GM23338 (cell line): ENCODE data around the gene PTPRR.

ENCODE experiments used
- CREB1 ChIP-seq: fragments of 250-450 bp; sonication (Bioruptor Pico); IDR thresholded peaks from 2 replicates; pipeline ENCODE4 v1.5.0; 2020; ENCODE audit warnings: low read depth, mild to moderate bottlenecking, moderate library complexity
- CTCF ChIP-seq, 2 experiments: fragments of 200-600 bp in 1 of 2; sonication (generic) in 1 of 2; conservative IDR thresholded peaks; 2 replicates each; pipeline versions ENCODE4 v1.5.1 to v1.6.1; 2016 to 2017; ENCODE audit warnings: antibody characterized with exemption in 2 of 2, low read depth in 2 of 2, mild to moderate bottlenecking in 2 of 2, moderate library complexity in 1 of 2
- ETS1 ChIP-seq: IDR thresholded peaks from 2 replicates; pipeline ENCODE4 v1.6.1; 2016; ENCODE audit warnings: antibody characterized with exemption
- EZH2 ChIP-seq: fragments of 200-600 bp; sonication (generic); IDR thresholded peaks from one replicate; pipeline ENCODE4 v1.8.0; 2017; ENCODE audit warnings: antibody characterized with exemption, mild to moderate bottlenecking, low read depth; ENCODE audit not compliant: unreplicated experiment
- EZH2phosphoT487 ChIP-seq: fragments of 200-600 bp; sonication (generic); IDR thresholded peaks from one replicate; pipeline ENCODE4 v1.8.1; 2018; ENCODE audit warnings: antibody characterized with exemption; ENCODE audit not compliant: unreplicated experiment
- JUNB ChIP-seq: IDR thresholded peaks from one replicate; pipeline ENCODE4 v1.6.1; 2016; ENCODE audit warnings: antibody characterized with exemption; ENCODE audit not compliant: unreplicated experiment
- NANOG ChIP-seq: IDR thresholded peaks from 2 replicates; pipeline ENCODE4 v1.6.1; 2016; ENCODE audit warnings: antibody characterized with exemption, borderline replicate concordance
- POLR2AphosphoS5 ChIP-seq: IDR thresholded peaks from 2 replicates; pipeline ENCODE4 v1.6.1; 2016; ENCODE audit warnings: antibody characterized with exemption, low read depth
- REST ChIP-seq: IDR thresholded peaks from one replicate; pipeline ENCODE4 v1.6.1; 2018; ENCODE audit warnings: antibody characterized with exemption; ENCODE audit not compliant: unreplicated experiment
- STAT1 ChIP-seq: IDR thresholded peaks from one replicate; pipeline ENCODE4 v1.6.1; 2016; ENCODE audit warnings: antibody characterized with exemption; ENCODE audit not compliant: unreplicated experiment
- ZNF114 ChIP-seq: fragments of 250-450 bp; sonication (Bioruptor Pico); IDR thresholded peaks from 2 replicates; pipeline ENCODE4 v1.5.0; 2020; ENCODE audit warnings: mild to moderate bottlenecking, moderate library complexity
- ZNF331 ChIP-seq: fragments of 250-450 bp; sonication (Bioruptor Pico); IDR thresholded peaks from 2 replicates; pipeline ENCODE4 v1.5.0; 2020; ENCODE audit warnings: low read depth, mild to moderate bottlenecking, moderate library complexity
- ZNF462 ChIP-seq: fragments of 250-450 bp; sonication (Bioruptor Pico); IDR thresholded peaks from 2 replicates; pipeline ENCODE4 v1.5.0; 2020; ENCODE audit warnings: mild to moderate bottlenecking, moderate library complexity

GRCh38 chr12:70660620-70661219 lies 259.8 kb downstream of the PTPRR start:
- TF ChIP-seq ZNF114 (no peak), CTCF (conservative IDR thresholded peaks at IDR 0.05; ENCODE audit: low read depth in 2 of 2) (no peak), REST (no peak), CREB1 (CRISPR knock-in tag) (no peak), POLR2AphosphoS5 (no peak), EZH2 (no peak), JUNB (no peak), EZH2phosphoT487 (no peak), ETS1 (no peak), ZNF331 (CRISPR knock-in tag) (no peak), NANOG (no peak), STAT1 (no peak), ZNF462 (no peak)
